ENCODE results near the gene ATP10A.

ATP10A gene

DNA sequence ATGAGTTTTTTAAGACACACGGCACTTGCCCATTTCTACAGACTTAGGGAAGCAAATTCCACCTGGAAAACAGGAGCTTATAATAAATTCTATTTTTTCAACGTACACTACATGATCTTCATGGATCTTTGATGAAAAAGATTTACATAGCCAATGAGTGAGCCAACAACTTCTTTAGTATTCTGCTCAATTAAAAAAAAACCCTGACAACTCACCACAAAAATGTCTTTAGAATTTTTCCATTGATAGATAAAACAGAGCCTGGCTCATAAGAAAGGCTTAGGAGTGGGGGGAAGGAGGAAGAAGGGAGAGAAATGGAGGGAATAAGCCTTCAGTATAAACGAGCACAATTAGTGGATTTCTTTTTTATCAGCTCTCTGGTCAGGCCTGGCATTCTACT, 126.7 kb downstream of the ATP10A start:
- DNase-seq: no peak

DNA sequence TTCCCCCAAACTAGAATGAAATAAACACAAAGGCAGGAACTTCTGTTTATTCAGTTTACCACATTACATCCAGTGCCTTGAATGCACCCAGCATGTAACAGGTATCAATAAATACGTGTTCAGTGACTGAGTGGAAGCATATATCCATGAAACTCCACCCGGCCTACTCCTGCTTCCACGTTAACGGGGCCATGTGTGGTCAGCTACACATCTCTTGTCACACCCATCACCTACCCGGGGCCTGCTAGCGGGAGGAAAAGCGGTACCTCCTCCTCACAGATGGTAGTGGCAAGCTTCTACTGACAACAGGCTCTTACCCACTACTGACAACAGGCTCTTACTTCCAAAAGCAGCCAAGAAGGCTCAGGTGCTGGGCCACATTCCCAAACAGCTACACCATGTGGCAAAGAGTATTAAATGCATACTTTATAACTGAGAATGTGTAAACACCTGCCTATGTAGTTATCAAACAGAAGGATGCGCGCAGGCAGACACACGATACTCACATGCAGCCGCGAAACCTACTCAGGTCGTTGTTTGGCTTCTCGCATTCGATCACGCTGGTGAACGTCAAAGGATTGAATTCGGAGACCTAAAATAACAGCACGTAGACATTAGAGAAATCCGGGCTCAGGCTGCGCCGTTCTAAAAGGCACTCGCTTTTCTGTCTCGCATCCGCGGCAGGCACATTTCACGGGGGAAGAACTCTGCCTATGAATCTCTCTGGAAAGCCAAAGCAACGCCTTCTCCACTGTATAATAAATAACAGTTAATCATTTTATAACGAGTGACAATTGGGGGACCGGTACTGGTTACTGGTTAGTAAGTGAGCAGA, 127.4 kb downstream of the ATP10A start:
- DNase-seq: no peak

DNA sequence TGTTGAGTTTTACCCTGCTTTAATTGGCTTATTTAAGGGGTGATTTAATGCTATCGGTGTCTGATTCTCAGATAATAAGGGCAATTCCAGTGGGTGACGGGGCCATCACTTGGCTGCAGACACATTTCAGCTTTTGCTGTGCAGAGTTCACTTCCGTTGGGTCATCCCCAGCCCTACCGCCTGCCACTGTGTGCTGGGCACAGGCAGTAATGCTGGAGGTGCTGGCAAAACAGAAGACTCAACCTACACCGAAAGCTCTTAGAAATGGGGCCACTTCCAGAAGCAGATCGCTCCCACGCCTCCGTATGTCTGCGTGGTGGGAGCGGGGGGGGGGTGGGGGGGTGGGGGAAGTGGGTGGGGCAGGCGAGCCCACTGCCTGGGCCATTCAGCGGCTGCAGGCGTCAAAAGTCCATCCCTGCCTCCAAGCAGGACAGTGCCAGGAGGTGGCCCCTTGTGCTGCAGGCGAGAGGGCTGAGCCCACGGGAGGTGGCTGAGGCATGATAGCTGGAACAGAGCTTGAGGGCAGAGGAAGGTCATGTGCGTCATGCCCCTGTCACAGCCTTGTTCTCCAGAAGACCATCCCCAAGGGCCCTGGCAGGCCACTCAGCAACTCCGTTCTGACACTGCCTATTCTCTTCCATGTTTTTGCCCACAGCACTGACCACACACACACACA, 128.3 kb downstream of the ATP10A start:
- no peak for DNase-seq

DNA sequence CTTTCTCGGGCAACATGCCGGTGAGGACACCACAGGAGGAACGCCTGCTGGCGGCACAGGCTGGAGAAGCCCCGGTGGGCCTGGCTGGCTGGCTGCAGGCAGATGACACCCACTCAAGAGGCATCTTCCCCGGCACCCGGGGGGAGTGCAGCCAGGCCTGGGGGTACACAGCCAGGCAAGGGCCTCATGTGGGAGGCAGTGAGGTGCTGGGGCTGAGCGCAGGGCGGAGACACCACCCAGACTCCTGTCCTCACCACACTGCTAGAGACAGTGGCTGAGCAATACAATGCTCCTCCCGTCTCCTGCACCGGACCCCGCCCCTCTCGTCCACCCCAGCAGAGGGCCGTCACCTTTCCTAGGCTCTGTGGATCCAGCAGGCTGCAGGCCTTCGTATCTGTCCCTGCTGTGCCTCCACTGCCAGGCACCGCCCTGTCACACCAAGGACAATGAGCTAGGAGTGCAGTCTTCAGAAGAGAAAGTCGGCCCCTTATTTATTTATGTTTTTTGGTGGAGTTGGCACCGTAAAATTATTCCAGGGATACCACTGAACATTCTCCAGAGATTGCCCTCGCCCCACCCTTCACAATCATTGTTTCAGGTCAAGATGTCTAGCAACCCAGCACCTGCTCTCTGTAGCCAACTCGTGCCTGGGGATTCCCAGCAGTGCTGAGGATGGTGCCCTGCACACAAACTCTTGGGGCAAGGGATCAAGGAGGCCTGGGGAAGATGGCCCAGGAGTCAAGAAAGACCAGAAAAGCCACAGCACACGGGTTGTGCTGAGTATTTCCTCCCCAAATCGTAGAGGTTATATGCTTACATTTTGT, 129.1 kb downstream of the ATP10A start:
- DNase-seq: no peak

DNA sequence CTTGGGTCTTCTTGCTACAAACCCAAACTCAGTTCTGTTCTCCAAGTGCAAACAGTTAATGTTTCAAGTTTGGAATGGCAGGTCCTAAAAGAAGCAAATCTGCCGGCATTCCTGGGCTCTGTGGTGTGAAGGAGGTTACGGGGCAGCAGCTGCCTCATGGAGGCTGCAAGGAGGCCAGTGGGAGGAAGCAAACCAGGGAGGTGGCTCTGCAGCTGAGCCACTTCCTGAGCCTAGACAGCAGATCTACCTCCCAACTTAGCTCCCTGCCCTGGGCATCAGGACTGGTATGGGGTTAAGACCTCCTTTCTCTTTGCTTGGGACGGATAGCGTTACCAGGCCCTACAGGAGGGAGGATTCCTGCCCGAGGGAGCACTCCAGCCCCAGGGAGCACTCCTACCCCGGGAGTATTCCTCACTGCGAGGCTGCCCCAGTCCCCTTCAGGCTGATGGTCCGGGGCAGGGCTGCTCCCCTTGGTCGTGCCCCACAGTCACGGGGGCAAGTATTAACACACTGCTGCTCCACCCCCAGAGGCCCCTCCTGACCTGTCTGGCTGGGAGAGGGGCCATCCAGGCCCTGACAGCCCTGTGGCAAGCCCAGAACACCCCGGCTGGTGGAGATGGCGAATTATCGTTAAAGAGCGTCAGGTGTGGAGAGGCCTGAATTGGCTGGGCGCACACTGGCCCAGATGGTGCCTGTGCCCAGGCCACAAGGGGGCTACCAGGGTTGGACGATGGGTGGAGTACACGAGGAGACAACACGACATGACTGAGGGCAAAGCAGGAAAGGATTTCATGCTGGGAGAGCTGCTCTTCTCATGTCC, 129.9 kb downstream of the ATP10A start:
- DNase-seq: no peak

DNA sequence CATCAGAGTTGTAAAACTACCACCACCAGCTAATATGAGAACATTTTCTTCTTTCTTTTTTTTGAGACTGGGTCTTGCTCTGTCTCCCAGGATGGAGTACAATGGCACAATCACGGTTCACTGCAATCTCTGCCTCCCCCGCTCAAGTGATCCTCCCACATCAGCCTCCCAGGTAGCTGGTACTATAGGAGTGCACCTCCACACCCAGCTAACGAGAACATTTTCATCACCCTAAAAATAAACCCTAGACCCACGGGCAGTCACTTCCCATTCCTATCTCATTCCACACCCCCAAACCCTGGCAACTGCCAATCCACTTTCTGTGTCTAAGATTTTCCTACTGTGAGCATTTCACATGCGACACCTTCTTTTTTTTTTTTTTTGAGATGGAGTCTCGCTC, 130.9 kb downstream of the ATP10A start:
- no peak for DNase-seq

DNA sequence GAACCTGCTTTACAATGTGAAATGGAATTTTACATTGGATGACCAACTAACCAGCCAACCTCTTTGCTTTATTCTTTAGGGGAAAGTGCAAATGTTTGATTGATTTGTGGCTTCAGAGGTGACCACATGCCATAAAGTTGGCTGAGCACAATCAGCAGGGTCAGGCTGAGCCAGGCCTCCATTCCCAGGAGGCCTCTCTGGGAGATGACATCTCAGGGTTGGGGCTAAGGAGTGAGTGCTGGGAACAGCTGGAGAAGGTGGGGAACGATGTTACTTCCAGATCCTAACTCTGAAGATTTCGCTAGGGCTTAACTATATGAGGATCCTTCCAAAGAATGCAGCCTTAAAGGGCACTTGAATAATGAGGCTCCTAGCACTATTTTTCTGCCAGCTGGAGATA, 131.7 kb downstream of the ATP10A start:
- DNase-seq: no peak

DNA sequence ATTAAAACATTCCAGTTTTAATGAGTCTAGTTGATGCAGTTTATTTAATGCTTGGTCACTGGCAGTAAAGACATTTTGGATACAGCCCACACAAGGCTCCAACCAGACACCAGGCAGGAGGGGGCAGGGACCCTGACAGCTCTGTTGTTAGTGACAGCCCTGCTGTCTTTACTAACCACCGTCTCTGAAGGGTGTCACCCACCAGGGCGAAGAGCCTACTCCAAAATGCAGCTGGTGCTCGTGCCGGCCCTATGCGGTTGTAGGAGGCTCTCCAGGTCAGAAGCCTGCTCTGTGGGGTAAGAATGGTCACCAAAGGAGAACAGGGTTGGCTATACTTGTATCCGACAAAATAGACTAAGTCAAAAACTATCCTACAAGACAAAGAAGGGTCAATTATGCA, 132.2 kb downstream of the ATP10A start:
- no peak for DNase-seq

DNA sequence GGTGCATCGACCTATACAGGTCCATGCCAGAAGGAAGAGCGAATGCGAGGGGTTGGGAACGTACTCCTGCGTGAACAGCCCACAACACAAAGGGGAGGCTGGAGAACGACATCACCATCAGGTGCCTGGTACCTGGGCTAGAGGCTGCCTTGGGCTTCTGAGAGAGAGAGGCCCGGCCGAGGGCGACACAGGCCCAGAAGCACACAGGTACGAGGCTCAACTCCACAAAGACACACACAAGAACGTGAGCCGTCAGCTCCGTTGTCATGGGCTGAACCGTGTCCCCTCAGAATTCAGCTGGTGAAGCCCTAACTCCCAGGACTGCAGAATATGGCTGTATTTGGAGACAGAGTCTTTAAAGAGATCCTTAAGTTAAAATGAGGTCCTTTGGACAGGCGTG, 134.3 kb downstream of the ATP10A start:
- DNase-seq: no peak

DNA sequence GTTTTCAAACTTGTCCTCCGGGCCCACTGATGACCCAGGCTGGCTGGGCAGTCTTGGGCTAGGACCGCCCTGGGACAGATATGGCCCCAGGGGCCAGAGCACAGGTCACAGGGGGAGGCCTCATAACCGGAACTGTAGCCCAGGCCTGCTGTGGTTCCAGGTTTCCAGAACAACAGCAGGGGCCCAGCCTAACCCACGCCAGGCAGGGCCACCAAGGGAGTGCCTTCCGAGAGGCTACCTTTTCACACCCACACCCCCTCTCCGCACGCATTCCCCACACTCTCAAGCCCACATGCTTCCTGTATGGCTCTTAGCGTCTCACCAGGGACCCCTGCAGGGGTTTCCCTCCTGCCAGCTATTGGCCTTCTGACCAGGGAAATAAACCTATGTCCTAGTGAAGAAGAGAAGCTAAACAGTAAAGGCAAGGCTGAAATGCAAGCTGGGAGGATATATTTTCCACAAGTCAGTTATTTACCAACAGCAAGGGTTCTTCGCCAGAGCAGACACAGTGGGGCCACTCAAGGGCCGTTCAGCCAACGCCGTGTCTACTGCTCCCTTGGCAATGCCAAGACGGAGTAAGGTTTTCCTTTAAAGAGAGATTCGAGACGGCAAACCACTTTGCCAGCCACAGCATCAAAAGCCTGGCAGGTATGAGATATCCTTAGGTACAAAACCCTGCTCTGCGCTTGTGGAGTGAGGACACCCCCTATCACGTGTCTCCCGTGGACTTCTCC, 135.1 kb downstream of the ATP10A start:
- DNase-seq: no peak

DNA sequence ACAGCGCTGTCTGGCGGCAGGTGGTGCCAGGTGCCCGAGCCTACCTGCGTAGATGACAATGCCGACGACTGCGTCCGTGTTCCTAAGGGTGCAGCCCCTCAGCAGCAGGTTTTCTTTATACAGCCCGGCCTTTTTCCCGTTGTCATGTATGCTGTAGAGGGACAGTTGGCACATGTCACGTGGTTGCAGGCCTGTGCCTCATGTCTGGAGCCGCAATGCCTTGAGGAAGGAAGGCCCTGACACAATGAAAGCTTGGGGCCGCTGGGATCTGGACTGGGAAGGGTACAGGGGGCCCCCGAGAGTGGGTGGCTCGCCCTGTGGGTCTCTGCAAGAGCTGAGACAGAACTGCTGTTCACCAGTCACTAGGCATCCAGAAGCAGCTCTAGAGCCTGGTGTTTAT, 136.0 kb downstream of the ATP10A start:
- no peak for DNase-seq

DNA sequence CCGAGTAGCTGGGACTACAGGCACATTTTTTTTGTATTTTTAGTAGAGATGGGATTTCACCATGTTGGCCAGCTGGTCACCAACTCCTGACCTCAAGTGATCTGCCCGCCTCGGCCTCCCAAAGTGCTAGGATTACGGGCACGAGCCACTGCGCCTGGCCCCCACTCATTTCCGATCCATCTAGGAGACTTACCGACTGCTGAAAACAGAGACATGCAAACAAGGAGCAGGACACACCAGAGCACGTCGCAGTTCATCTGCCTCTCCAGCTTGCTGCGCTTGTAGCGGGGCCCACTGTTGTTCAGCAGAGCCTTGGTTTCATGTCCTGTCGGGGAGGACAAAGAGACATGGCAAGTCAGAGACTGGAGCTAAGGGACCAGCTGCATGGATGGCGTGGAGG, 137.4 kb downstream of the ATP10A start:
- no peak for DNase-seq

DNA sequence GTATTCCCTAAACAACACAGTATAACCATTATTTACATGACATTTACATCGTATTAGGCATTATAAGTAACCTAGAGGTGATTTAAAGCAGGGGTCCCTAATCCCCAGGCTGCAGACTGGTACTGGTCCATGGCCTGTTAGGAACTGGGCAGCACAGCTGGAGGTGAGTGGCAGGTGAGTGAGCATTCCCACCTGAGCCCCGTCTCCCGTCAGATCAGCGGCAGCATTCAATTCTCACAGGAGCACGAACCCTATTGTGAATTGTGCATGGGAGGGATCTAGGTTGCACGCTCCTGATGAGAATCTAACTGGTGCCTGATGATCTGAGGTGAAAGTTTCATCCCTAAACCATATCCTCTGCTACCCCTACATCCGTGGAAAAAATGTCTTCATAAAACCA, 138.2 kb downstream of the ATP10A start:
- DNase-seq: no peak

DNA sequence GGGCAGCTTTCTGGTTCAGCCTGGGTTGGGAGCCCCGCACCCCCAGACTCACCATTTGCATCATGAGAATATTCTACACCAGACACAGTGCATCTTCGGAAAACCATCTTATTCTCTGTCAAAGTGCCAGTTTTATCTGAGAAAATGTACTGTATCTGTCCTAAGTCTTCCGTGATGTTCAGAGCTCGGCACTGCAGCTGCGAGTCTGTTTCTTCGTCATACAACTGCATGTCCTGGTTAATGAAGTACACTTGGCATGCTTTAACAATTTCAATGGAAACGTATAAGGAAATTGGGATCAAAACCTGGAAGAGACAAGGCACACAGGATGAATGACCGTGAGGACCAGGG, 141.5 kb downstream of the ATP10A start:
- no peak for DNase-seq

DNA sequence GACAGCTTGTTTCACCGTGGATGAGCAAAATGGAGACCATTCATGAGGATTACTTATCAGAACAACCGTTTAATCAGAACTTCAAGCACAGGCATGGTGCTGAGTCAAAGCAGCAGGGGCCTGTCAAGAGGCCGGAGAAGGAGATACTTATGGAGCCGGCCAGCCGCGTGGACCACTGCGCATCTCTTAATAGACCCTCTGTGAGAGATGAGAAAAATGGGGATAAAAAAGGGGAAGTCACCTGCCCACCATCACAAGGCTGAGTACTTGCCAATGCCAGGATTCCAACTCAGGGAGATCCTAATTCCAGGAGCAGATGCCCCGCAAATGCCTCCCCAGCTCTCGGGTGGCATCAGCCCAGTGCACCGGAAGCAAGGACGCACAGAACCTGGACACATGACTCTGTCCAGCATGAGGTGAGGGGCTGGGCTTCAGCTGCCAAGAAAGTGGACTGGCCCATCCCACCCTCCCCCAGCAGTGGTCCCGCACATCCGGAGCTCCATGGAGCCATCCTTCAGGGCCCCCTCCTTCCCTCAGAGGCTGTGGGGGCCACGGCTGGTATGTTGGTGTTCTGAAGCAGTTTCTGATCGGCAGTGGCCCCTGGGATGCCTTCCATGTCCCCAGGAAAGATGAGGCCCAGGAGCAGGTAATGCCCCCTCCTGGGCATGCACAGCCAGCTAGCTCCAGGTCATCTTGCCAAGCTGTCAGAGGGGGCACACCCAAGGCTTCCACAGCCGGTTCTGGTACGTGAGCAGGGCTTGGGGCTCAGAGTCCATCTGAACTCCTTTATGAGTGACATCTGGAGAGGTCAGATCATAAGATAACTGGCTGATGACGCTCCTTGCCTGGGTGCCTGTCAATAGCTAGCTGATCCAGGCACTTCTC, 143.8 kb downstream of the ATP10A start:
- no peak for DNase-seq

DNA sequence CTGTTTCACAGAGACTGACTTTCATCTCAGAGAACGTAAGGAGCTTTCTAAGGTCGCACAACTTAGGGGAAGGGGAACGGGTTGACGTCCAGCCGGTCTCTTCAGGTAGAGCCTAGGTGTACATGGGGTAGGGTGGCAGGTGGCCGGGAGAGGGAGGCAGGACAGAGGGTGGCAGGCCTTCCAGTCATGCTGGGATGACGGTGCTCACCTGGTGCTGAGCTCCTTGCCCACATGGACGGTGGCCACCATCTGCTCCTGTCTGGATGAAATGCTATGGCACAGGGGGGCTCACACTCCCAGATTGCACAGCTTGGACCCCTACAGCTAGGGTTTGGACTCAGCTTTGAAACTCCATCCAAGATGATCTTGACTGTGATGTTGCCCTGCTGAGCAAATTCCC, 144.5 kb downstream of the ATP10A start:
- no peak for DNase-seq

DNA sequence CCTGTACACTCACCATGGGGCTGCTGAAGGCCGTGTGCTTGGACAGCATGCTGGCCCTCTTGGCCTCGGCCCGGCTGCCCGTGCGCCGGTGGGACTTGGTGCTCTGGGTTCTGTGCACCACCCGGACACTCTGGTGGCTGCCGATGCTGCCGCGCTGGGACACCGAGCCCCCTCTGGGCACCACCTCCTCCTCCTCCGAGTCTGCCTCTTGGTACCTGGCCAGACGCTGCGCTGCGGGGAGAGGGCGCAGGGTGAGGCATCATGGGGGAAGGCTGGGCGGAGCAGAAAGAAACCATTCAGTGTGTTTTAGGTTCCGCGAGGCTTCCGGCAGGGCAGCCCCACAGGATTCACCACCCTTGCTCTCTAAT, 145.0 kb downstream of the ATP10A start:
- DNase-seq: no peak

DNA sequence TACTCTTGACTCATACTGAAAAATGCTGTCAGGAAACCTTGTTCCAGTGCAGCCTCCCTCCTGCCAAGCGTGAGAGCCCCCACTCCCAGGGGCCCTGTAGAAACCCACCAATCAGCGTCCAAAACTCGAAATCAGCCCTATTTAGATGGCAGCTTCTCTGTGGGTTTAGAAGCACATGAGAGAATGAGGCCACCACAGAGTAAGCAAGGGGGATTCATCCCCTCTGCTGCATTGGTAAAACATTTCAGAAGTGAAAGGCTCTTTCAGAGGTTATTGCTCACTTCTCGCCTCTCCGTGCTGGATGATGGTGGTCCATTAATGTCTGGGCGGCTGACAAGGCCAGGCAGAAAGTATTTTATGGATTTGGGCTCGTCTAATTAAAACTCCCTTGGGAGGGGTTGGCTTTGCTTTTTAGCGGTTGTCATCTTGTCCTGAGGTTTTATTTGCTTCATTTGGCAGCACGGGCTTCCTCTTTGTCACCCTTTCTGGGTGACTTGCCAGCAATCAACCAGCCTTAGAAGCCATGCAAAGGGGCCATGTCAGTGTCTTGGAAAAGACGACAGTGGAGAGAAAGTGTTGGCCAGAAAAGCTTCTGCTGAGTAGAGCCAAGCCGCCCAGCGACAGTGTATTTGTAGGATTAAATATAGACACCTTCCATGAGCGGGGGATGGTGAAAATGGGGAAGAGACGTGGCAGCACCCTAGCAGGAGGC, 145.5 kb downstream of the ATP10A start:
- DNase-seq: no peak

DNA sequence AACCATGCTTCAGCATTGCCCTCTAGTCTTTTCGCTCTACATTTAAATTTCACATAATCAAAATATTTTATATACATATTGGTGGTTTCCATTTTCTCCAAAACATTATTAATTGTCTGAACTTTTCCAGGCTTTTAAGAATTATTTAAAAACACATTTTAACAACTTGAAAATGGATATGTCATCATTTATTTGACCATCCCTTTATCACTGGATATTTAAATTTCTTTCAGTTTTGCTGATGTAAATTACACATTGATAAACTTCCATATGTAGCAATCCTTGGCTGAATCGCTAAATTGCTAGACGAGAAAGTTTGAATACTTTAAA, 146.0 kb downstream of the ATP10A start:
- no peak for DNase-seq

DNA sequence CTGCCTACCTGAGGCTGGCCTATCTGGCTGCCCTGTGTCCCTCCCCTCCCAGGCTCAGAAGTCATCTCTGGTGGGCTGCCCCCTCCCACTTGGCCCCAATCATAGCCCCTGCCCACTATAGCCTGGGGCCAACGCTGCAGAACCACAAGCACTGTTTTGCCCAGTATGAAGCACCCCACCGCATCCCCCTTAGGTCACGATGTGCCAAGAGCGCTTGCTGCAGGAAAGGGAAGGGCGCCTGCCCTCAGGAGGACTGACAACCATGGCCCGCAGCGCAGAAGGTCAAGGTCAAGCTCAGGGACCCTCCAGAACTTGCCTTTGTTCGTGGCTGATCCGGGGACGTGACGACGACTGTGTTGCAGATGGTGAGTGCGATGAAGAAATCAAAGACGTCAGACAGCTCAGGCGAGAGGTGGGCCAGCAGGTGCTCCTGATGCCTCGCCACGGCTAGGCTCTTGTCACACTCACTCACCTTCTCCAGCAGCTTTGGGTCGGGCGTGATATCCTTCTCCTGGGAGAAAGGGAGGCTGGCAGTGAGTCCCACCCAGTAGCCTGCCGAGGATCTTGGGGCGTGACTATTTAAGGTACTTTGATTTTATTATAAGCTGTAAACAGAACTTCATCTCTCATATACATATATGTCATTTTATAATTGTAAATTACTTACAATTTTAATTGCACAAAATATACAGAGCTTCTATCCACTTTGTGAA, 146.6 kb downstream of the ATP10A start:
- no peak for DNase-seq
